Osteocyte (in vitro differentiated cells): Measurements from ENCODE around the gene SPACA4. TPM values are rescaled to one million over a fixed set of nuclear protein-coding genes. Genes with fewer than 3 reads are reported as not detected.

Source experiments
- DNase-seq: peaks from one replicate; pipeline ENCODE4 v3.0.0; 2021; ENCODE audit warnings: mixed read lengths; ENCODE audit not compliant: unreplicated experiment; ENCODE audit errors: extremely low spot score
- H3K27ac Mint-ChIP-seq: one replicate; pipeline ENCODE4 v1.8.0; 2021; ENCODE audit warnings: mild to moderate bottlenecking, mixed read lengths; ENCODE audit not compliant: unreplicated experiment
- H3K27me3 Mint-ChIP-seq: one replicate; pipeline ENCODE4 v1.8.0; 2021; ENCODE audit warnings: mixed read lengths; ENCODE audit not compliant: unreplicated experiment
- H3K36me3 Mint-ChIP-seq: one replicate; pipeline ENCODE4 v1.8.0; 2021; ENCODE audit warnings: mixed read lengths; ENCODE audit not compliant: unreplicated experiment
- H3K4me1 Mint-ChIP-seq: one replicate; pipeline ENCODE4 v1.8.0; 2021; ENCODE audit warnings: mixed read lengths; ENCODE audit not compliant: unreplicated experiment
- H3K4me3 Mint-ChIP-seq: one replicate; pipeline ENCODE4 v1.8.0; 2021; ENCODE audit warnings: mild to moderate bottlenecking, moderate library complexity, mixed read lengths; ENCODE audit not compliant: unreplicated experiment
- H3K9me3 Mint-ChIP-seq: one replicate; pipeline ENCODE4 v1.8.0; 2021; ENCODE audit warnings: mixed read lengths; ENCODE audit not compliant: unreplicated experiment
- total RNA-seq: library from RNA; stranded (reverse); gene quantifications from 2 replicates; pipeline ENCODE4 v1.2.1, GENCODE V29; 2021
- TF ChIP-seq, protein P1 (sequence below): fragments of 200-600 bp; sonication (generic); IDR thresholded peaks from 2 replicates; pipeline ENCODE4 v1.5.0; 2021; ENCODE audit warnings: antibody characterized with exemption, mild to moderate bottlenecking, moderate library complexity

SPACA4 gene
- total RNA-seq, 1 donor from 2014 or later, result not detected

DNA sequence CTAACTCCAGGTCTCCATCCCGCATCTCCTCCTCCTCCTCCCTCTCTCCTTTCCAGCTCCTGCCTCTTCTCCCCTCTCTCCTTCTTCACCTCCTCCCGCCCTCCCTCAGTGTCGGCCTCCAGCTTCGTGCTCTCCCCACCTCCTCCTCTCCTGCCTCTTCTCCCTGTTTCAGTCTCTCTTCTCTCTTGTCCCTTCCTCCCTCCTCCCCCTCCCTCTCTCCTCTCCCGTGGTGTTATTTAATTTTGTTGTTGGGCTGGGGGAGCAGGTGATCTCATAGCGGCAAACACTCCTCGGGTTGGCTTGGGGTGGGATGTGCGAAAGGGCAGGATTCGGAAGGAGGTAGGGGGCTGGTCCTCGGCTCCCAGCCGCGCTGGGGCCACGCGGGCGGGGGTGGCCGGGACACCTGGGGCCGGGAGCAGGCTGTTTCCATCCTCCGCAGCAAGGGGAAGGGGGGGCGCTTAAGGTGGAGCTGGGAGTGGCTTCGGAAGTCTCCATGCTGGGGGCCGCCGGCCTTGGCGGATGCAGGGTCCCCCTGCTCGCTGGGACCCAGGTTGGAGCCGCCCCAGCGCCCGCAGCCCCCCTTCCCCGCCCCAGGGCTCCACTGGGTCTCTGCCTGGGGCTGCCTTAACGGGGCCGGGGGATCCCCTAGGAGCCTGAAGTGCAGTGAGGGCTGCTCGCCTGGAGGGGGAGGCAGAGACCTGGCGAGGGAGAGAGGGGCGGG is 39.6 kb downstream of the SPACA4 start, which contains the start of gene CA11:
TSS of gene CA11 (minus strand) at position 187 of the 721 bp plus-strand sequence. CDS start 555 bp downstream, outside the sequence.
- peaks cover 4% of the 10 kb centered on the region for H3K27me3 Mint-ChIP-seq
- H3K4me3 Mint-ChIP-seq, result peak within 1 kb of the TSS; percentile 87
- TF ChIP-seq, protein P1, sequence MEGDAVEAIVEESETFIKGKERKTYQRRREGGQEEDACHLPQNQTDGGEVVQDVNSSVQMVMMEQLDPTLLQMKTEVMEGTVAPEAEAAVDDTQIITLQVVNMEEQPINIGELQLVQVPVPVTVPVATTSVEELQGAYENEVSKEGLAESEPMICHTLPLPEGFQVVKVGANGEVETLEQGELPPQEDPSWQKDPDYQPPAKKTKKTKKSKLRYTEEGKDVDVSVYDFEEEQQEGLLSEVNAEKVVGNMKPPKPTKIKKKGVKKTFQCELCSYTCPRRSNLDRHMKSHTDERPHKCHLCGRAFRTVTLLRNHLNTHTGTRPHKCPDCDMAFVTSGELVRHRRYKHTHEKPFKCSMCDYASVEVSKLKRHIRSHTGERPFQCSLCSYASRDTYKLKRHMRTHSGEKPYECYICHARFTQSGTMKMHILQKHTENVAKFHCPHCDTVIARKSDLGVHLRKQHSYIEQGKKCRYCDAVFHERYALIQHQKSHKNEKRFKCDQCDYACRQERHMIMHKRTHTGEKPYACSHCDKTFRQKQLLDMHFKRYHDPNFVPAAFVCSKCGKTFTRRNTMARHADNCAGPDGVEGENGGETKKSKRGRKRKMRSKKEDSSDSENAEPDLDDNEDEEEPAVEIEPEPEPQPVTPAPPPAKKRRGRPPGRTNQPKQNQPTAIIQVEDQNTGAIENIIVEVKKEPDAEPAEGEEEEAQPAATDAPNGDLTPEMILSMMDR, result peak; percentile 89
- peaks cover 30% of the 10 kb centered on the region for H3K4me1 Mint-ChIP-seq
- no peaks in the 10 kb centered on the region for H3K9me3 Mint-ChIP-seq
- no peaks in the 10 kb centered on the region for H3K36me3 Mint-ChIP-seq
- peak; percentile 96 for DNase-seq
- peak within 1 kb of the TSS; percentile 88 for H3K27ac Mint-ChIP-seq

DNA sequence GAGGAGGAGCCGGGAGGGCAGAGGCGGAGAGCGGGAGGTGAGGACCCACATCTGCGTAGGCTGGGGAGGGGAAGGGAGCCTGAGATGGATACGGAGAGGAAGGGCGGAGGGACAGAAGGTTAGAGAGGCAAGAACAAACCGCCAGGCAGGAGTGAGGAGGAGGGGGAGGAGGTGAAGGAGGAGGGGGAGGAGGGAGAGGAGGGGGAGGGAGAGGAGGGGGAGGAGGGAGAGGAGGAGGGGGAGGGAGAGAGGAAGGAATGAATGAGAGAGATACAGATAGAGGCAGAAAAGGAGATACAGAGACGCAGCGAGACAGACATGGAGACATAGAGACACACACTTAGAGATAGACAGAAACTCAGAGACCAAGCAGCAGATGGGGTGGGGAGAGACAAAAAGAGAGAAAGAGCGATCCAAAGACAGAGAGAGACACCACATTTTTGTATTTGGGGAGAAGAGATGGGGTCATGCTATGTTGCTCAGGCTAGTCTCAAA is 40.2 kb downstream of the SPACA4 start:
- DNase-seq, result no peak
- H3K27me3 Mint-ChIP-seq, result peaks cover 2% of the 10 kb centered on the region
- peak overlapping the region; percentile 57 for H3K4me3 Mint-ChIP-seq
- peak overlapping the region; percentile 54 for H3K27ac Mint-ChIP-seq
- TF ChIP-seq, protein P1, result no peak
- peaks cover 30% of the 10 kb centered on the region for H3K4me1 Mint-ChIP-seq
- H3K36me3 Mint-ChIP-seq, result no peaks in the 10 kb centered on the region
- H3K9me3 Mint-ChIP-seq, result no peaks in the 10 kb centered on the region

DNA sequence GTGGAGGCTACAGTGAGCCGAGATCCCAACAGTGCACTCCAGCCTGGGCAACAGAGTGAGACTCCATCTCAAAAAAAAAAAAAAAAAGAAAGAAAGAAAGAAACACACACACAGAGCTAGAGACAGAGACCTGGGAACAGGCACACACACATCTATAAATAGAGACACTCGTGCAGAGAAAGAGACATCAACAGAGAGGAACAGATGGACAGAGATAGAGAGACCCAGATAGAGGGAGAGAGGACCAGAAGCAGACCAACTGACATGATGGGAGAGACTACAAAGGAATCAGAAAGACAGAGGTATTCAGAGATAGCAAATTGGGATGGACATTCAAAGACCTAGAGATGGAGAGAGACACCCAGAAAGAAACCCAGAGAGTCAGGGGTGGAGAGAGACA is 41.6 kb downstream of the SPACA4 start:
- H3K36me3 Mint-ChIP-seq, result no peaks in the 10 kb centered on the region
- no peaks in the 10 kb centered on the region for H3K9me3 Mint-ChIP-seq
- TF ChIP-seq, protein P1, result no peak
- no peak overlapping the region for H3K4me3 Mint-ChIP-seq
- DNase-seq, result no peak
- peaks cover 30% of the 10 kb centered on the region for H3K4me1 Mint-ChIP-seq
- no peaks in the 10 kb centered on the region for H3K27me3 Mint-ChIP-seq
- H3K27ac Mint-ChIP-seq, result peak overlapping the region; percentile 64

DNA sequence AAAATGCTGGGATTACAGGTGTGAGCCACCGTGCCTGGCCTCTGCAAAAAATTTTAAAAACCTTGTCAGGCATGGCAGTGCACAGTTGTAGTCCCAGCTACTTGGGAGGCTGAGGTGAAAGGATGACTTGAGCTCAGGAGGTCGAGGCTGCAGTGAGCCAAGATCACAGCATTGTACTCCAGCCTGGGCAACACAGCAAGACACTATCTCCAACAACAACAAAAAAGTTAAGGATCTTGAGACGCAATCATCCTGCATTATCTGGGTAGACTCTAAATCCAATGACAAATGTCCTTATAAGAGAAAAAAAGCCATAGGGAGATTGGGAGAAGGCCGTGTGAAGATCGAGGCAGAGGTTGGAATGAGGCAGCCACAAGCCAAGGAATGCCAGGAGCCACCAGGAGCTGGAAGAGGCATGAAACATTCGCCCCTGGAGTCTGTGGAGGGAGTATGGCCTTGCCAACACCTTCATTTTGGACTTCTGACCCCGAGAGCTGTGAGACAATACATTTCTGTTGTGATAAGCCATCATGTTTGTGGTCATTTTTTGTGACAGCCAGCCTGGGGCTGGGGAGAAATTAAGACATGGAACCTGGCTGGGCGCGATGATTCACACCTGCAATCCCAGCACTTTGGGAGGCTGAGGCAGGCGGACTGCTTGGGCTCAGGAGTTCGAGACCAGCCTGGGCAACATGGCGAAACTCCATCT is 44.6 kb downstream of the SPACA4 start:
- no peak for DNase-seq
- H3K4me3 Mint-ChIP-seq, result no peak overlapping the region
- peaks cover 24% of the 10 kb centered on the region for H3K4me1 Mint-ChIP-seq
- H3K9me3 Mint-ChIP-seq, result no peaks in the 10 kb centered on the region
- H3K27ac Mint-ChIP-seq, result no peak overlapping the region
- no peaks in the 10 kb centered on the region for H3K27me3 Mint-ChIP-seq
- no peaks in the 10 kb centered on the region for H3K36me3 Mint-ChIP-seq
- TF ChIP-seq, protein P1, result no peak

DNA sequence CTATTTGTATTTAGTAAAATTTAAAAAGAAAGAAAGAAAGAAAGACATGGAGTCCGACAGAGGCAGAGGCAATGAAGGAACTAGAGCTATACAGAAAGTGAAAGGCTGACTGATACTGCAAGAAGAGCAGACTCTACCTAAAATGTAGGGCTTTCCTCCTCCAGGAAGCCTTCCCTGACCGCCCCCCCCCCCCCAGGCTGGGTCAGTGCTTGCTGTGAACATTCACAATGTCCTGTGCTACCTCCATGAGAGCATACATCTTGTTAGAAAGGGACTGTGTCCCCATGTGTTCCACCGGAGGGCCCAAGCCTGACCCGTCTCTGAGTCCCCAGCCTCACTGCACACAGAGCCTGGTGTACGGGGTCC is 45.1 kb downstream of the SPACA4 start:
- Mint-ChIP-seq H3K27ac (no peak overlapping the region), H3K36me3 (no peaks in the 10 kb centered on the region), H3K4me3 (no peak overlapping the region)

More for the DNA sequence above, 45.1 kb downstream of the SPACA4 start:
- Mint-ChIP-seq H3K27me3 (no peaks in the 10 kb centered on the region), H3K4me1 (peaks cover 24% of the 10 kb centered on the region), H3K9me3 (no peaks in the 10 kb centered on the region)
- TF ChIP-seq, protein P1, result no peak
- no peak for DNase-seq
